HG03457 (cell line): ENCODE measurements around the gene TBC1D2B.

Experiments used
- ATAC-seq: cut with Tn5 transposase; IDR thresholded peaks from one replicate; pipeline ENCODE4 v1.9.1; 2021; ENCODE audit warnings: moderate number of reproducible peaks; ENCODE audit not compliant: unreplicated experiment

Gene TBC1D2B

DNA sequence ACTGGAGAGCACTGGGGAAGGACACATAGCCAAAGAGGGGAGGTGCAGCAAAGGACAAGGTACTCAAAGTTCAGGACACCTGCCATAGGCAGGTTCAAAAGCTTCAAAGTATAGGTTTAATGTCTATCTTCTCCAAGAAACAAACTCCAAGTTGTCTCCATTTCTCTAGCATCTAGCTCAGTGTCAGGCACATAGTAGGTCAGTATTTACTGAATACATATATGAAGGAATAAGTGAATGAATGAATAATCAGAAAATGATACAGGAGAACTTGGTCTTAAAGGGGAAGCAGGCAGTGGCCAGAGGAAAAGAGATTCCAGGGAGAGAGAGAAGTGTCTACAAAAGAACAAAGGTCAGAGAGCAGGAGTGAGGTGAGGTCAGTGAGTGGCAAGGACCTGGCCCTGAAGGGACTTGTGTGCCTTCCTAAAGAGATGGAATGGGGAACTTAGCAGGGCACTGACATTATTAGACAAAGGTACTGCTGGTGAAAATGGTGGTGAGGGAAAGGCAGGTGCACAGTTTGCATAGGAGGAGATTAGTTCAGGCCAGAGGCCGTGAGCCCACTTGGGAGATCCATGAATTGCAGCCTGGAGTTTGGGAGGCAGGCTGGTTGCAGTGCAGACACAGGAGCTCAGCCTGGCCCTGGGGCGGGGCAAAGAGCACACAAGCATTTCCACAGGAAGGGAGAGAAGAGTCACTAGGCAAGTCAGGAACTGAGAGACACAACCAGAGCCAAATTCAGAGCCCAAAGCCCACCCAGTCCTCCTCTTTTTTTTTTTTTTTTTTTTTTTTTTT, 21.4 kb downstream of the TBC1D2B start:
- no peak for ATAC-seq

DNA sequence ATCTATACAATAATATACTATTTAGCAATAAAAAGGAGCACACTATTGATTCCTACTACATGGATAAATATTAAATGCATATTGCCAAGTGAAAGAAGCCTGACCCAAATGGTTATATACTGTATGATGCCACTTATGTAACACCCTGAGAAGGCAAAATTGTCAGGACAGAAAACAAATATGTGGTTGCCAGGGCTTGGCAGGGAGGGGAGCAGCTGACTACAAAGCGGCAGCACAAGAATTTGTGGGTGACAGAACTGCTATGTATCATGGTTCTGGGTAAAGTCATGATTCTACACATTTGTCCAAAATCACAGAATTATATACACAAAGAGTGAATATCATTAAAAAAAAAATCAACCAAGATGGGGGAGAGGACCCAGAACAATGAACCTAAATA, 22.5 kb downstream of the TBC1D2B start:
- no peak for ATAC-seq

DNA sequence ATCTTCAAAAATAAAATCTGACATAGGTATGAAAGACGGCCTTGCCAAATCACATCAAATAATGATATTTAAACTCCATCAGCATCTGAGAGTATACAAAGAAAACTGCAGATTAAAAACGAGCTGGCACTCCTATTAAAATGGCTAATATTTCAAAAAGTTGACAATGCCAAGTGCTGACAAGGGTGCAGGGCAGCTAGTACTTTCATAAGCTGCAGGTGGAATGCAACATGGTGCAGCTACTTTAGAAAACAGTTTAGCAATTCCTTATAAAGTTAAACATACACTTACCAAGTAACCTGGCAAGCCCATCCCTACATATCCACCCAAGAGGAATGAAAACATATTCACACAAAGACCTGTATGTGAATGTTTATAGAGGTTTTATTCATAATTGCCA, 23.0 kb downstream of the TBC1D2B start:
- ATAC-seq, result no peak

DNA sequence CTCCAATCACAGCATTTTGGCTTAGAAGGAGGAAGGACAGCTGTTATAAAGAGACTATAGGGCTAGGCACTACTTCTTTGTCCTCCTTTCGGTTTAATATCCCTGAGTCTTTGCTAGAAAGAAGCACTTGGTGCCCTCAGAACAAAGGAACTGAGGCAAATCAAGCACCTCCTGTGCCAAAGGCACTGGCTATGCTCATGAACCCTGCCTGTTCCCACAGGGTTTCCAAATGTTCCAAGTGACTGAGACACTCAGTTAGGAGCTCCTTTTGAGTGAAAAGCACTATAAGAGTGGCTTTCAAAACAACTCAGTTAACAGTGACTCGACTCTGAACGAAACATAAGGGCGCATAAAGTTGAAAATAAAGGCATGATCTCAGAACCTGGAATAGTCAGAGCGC, 25.0 kb downstream of the TBC1D2B start:
- no peak for ATAC-seq

DNA sequence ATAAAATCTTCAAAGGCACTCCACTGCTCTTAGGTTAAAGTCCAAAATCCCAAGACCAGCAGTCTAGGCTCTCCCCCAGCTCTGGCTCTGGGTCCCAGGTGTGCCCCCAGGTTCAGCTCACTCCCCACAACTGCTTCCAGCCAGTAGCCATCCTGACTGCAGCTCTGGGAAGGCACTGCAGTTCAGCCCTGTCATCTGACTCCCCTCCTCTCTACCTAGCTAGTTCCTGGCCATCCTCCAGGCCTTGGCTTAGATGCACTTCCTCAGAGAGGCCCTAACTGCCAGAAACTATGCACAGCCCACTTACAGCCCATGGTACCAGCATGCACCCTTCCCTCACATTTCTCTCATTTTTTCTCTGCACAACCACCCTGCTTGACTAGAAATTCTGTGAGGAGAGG, 25.5 kb downstream of the TBC1D2B start:
- ATAC-seq, result no peak

DNA sequence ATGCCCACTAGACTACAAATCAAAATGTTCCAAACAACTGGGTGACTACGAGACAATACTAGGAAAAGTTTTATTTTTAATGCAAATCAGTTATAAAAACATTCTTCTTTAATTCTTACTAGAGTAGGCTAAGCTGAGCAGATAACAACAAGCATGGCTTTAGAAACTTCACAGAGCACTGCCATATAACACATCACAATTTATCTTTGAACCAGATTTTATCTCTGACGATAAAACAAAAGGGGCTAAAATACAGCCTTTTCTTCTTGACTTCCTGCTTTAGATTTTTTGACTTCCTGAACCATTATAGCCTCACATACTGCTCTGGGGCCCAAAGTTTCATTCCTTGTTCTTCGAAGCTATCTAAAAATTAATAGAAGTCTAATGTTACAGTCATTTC, 25.9 kb downstream of the TBC1D2B start:
- no peak for ATAC-seq

DNA sequence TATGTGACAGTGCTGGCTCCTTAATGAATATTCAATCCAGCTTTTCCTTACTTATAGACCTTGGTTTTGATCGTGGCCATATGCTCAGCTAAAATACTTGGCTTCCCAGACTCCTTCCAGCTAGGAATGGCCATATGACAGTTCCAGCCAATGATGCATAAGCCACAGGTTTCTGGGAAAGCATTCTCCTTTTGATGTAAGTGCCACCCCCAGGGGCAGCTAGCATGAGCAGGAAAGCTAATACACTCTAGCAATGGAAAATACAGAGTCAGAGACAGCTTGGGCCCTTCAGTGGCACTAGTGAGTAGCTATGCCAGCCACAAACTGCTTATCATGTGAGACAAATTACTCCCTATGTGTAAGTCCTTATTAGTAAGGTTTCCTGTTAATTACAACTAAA, 26.7 kb downstream of the TBC1D2B start:
- ATAC-seq, result no peak

DNA sequence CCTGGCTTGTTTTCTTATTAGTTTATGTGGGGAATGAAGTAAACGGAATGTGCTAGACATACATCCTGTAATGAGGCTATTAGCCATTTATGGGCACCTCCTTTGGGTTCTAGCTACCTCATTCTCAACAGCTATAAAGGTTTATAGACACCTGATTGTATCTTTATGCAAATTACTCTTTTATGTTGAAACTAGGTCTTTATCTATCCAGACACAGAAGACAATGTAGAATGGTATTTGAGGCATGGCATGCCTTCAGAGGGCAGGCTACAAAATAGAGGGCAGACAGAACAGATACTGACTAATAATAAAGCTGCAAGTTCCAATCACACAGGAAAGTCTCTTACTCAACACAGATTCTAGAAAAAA, 27.1 kb downstream of the TBC1D2B start:
- ATAC-seq, result no peak

DNA sequence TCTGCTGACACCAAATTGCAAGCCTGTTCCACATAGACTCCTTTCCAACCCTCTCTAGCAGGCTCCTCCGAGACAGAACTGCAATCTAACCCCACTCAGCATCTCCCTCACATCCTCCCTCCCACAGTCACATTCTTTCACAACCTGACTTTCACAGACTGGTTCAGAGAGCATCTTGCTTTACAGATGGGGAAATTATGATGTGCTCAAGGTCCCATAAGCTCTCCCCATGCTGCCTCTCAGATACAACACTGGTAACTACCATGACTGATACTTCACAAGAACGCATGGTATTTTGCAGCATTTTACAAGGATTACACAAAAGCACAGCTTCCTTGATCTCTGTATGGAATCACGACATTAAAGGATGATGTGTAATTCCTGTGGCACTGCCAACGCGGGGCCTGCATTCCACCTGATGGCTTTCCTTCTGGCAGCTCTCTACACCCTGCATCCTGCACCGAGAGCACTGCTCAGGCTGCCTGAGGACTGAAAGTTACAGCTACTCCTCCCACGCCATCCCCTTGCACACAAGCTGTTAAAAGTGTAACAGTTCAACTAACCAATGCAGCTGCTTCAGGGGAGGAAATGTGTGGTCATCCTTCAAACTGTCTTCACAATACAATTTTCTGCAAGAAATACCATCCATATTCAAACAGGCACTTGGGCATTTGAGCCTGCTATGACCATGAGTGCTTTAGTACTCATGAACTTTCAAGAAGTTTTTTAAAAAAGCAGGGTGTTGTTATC, 27.6 kb downstream of the TBC1D2B start:
- ATAC-seq, result no peak

DNA sequence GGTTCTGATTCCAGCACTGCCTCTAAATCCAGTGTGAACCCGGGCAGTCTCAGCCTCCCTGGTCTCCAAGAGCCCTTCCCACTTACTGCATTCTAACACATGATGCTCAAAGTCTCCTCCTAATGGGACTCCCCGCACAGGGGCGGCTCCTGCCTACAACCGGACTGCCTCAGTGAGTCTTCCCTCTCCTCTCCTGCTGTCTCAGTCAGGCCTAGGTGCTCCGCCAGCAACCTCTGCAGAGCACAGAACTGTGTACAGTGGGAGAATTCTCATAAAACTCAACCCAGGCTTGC, 28.9 kb downstream of the TBC1D2B start:
- no peak for ATAC-seq

DNA sequence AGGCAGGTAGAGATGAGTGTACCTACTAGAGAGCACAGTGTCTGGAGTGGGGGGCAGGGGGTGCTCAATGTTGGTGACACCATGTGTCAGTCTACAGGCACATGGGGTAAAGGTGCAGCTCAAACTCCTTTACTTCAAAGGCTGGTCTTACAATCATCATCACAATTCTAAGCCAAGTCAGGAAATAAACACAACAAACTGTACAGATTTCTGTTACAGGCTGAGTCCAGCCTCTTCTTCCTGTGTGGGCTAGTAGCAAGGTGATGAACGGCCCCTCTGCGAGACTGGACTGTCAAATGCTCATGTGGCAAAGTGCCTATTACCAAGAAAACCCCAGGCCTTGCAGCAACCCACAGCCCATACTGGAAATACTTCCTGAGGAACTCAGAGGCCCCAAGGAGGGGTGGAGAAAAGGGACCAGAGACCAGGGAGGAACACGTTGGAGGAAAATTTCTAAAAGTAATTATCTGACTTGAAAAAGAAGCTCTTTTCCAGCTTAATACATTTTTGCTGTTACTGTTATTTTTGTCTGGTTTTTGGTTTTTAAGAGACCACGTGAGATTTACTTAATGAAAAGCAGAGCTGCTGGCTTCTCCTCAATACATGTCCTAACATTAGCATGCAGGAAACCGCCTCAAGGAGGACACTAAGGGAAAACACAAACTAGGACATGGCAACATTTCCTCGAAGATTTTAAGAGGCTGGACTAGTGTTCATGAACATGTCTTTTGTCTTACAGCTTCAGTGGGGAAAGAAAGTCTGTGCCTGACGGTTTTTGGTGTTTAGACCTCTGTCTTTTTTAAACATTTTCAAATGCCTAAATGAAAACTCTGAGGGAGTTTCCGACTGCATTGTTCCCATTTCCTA, 29.5 kb downstream of the TBC1D2B start:
- ATAC-seq, result no peak

DNA sequence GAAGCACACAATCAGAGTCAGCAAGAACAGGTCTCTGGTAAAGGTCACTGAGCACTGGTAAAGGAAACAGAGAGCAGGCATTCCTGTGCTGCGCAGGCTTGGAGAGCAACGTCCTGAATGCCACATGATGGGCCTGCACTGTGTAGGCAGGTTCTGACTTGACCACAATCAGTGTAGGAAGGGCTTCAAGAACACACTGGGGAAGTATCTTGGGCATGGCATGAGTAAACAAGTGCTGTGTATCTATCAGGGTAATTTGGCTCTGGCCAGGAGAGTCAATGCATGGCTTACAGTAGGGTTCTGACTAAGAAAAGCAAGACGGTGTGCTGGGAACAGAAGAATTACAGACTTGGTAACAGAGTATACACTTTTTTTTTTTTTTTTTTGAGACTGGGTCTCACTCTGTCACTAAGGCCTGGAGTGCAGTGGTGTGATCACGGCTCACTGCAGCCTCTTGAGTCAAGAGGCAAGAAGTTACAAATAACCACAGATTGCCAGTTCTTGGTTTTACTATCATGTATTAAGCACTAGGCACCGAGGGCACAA, 30.6 kb downstream of the TBC1D2B start:
- ATAC-seq, result no peak

DNA sequence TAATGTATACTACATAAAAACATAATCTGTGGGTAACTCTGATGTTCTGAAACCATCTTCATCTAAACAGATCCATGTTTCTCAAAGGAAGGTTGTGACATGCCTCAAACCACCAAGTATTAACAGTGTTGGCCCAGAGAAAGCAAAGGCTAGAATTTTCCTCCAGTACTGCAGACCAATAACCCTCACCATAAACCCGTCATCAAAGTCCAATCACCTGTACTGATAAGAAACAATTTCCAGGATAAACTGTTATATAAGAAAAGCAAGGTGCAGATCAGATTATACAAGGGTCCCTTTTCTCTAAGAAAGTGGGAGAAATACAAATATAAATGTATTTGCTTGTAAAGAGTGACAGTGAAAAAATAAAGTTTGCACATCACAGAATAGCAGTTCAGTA, 32.3 kb downstream of the TBC1D2B start:
- no peak for ATAC-seq

DNA sequence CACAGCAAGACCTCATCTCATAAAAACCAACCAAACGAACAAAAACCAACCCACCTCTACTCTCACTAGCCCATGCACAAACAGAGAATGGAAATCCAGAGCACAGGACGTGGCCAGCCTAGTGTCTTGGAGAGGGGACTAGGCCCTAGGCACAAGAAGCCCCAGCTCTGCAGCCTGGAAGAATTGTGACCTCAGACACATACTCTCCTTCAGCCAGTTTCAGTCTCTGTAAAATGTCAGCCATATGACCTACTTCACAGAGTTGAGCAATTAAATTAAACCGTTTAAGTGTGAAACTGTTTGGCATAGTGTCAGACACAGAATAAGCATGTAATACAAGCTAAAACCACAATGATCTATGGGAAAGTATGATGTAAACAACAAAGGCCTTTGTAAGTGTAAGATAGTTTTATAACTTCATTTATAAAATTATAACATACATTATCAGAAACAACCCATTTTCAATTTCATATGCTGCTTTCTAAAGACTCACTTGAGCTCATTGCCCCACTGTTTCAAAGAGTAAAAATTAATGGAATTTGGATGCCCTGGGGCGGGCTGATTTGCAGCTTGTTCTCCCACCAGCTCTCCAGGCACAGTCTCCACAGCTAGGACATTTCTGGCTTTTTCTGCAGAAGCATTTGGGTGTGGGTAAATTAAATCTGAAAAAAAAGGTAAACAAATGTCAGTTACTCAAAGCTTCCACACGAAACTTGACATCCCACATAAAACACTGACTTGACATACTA, 32.9 kb downstream of the TBC1D2B start:
- ATAC-seq, result no peak

DNA sequence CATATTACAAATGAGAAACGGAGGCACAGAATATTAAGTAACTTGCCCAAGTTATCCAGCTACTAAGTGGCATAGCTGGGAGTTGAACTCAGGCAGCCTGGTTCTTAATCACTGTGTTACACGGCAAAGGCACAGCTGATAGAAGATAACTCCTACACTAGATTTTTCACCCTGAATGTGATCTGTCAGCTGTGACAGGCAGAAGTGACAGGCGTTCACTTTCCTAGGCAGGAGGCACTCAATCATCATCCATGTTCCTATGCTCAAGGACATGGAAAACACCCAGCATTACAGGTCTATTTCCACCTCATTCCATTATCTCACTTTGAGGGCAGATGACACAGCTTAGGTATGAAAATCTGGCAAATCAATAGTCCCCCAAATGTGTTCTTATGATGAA, 35.6 kb downstream of the TBC1D2B start:
- no peak for ATAC-seq

DNA sequence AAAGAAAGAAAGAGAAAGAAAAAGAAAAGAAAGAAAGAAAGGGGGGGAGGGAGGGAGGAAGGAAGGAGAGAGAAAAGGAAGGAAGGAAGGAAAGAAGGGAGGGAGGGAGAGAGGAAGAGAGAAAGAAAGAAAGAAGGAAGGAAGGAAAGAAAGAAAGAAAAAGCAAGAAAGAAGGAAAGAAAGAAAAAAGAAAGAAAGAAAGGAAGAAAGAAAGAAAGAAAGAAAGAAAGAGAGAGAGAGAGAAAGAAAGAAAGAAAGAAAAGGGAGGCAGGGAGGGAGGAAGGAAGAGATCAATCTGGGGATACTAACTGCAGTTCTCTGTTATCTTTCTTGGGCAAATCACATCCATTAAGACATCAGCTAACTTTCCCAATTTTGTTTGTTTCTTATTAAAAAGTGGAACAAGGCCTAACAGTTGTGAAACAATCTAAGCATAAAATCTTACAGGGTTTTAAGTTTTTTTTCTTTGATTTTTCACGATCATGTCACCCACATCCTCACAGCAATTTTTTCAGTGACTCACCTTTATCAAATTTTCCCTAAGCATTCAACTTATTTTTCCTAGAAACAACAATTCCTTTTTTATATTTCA, 36.8 kb downstream of the TBC1D2B start:
- ATAC-seq, result no peak

DNA sequence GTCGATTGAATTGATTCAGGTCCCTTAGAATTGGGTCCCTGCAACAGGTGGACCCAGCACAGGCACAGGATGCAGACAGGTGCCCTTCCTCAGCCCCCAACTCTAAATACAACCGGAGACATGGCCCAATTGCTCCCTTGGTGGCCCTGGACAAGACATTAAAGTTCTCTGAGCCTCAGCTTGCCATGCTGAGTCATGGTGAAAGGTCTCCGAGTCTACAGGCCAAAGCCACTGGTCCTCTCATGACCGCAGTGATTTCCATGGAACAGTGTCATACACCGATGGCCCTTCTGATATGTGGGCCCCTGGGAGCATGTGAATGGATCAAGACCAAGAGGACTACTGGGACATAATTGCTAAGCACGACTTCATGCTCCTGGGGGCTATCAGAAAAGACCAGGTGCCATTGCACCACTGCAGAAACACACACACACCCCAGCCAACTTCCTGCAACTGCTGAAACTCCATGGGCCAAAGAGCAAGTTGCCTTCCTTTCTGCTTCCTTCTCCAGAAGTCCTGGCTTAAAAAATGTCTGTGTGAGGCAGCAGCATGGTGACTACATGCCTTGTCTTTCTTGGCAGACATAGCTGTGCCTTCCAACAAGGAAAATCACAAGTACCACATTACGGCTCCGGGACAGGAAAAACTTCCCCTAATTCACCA, 38.8 kb downstream of the TBC1D2B start:
- ATAC-seq, result no peak

DNA sequence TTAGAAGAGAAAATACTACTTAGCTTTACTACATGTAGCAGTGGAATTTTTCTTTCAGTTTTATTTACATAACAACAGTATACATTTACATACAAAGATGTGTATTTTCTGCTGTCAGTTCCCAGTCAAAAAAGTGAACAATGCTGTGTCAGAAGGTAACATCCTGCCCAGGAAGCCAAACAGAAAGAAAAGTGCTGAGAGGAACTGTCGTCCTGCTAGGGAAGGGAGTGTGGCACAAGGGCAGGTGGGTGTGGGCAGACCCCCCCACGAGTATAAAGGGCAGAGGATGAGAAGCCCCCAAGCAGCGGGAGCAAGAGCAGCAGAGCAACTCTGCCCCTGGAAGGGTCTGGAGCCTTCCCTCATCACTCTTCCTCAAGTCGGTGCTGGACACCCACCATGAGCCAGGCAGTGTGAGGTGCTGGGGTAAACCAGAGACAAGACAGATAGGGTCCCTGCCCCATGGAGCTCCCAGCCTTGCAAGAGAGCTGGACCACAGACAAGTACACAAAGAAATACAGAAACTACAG, 39.7 kb downstream of the TBC1D2B start:
- no peak for ATAC-seq

DNA sequence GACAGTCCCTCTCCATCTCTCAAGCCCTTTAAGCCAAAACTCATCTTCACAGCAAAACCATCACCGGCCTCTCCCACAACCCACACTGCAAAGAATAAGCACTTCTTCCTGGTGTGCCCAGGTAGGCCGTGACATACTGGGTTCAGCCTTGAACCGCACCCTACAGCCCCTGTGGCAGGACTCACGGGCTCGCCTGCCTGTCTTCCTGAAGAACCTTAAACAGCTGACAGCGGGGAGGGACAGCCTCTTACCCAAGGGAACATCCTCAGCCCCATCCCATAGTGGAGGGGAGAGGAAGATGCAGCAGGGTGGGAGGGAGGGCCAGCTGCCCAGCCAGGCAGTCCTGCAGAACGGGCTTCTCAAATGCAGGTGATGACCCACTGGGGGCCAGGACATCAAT, 40.2 kb downstream of the TBC1D2B start:
- no peak for ATAC-seq
